OCI-LY1 (cell line): ENCODE data around the gene CAMK2A.

Experiments
- H2AFZ ChIP-seq: fragments of 200-600 bp; sonication (generic), shearing (Covaris generic); 2 replicates; pipeline ENCODE4 v1.6.0; 2014; ENCODE audit warnings: antibody characterized with exemption, mild to moderate bottlenecking, low read length
- H3F3A ChIP-seq: fragments of 200-600 bp; sonication (generic), shearing (Covaris generic); 2 replicates; pipeline ENCODE4 v1.6.0; 2014; ENCODE audit warnings: mild to moderate bottlenecking, antibody characterized with exemption, low read length, moderate library complexity; ENCODE audit not compliant: insufficient read depth
- H3K27ac ChIP-seq: fragments of 200-600 bp; sonication (generic); 2 replicates; pipeline ENCODE4 v1.5.1; 2014; ENCODE audit warnings: low read length, mixed run types, mild to moderate bottlenecking, low read depth; ENCODE audit not compliant: poor library complexity, severe bottlenecking
- H3K27me3 ChIP-seq: fragments of 200-600 bp; sonication (generic); 2 replicates; pipeline ENCODE4 v1.6.0; 2014; ENCODE audit warnings: antibody characterized with exemption, mild to moderate bottlenecking, low read length, moderate library complexity; ENCODE audit not compliant: insufficient read depth
- H3K36me3 ChIP-seq: fragments of 200-600 bp; sonication (generic); 2 replicates; pipeline ENCODE4 v1.6.1; 2014; ENCODE audit warnings: mild to moderate bottlenecking, antibody characterized with exemption, low read length, moderate library complexity, mixed read lengths; ENCODE audit not compliant: insufficient read depth
- H3K4me1 ChIP-seq: fragments of 200-600 bp; sonication (generic); 2 replicates; pipeline ENCODE4 v1.5.1; 2014; ENCODE audit warnings: mild to moderate bottlenecking, low read length, moderate library complexity; ENCODE audit not compliant: insufficient read depth, severe bottlenecking
- H3K4me2 ChIP-seq: fragments of 200-600 bp; sonication (generic), shearing (Covaris generic); 2 replicates; pipeline ENCODE4 v1.6.1; 2014; ENCODE audit warnings: low read length
- H3K4me3 ChIP-seq: fragments of 200-600 bp; sonication (generic); 2 replicates; pipeline ENCODE4 v1.5.1; 2014; ENCODE audit warnings: low read length, low read depth, mild to moderate bottlenecking, mixed read lengths; ENCODE audit not compliant: poor library complexity, severe bottlenecking
- H3K79me2 ChIP-seq: fragments of 200-600 bp; shearing (Covaris generic); 2 replicates; pipeline ENCODE4 v1.6.1; 2016; ENCODE audit warnings: mixed run types, low read length, mixed read lengths; ENCODE audit not compliant: insufficient read depth
- H3K9ac ChIP-seq: fragments of 200-600 bp; sonication (generic), shearing (Covaris generic); 2 replicates; pipeline ENCODE4 v1.6.1; 2014; ENCODE audit warnings: mild to moderate bottlenecking, low read length, mixed read lengths
- H3K9me2 ChIP-seq: fragments of 200-600 bp; sonication (generic), shearing (Covaris generic); 2 replicates; pipeline ENCODE4 v1.6.1; 2014; ENCODE audit warnings: low read depth, mild to moderate bottlenecking, low read length, mixed read lengths
- H3K9me3 ChIP-seq: fragments of 200-600 bp; shearing (Covaris generic); 2 replicates; pipeline ENCODE4 v1.6.1; 2014; ENCODE audit warnings: low read length, mixed read lengths
- H4K20me1 ChIP-seq: fragments of 200-600 bp; sonication (generic), shearing (Covaris generic); 2 replicates; pipeline ENCODE4 v1.6.0; 2016; ENCODE audit warnings: mild to moderate bottlenecking, low read length; ENCODE audit not compliant: insufficient read depth
- CTCF ChIP-seq: fragments of 200-600 bp; sonication (generic), shearing (Covaris generic); IDR thresholded peaks from 2 replicates; pipeline ENCODE4 v1.5.1; 2017; ENCODE audit warnings: mild to moderate bottlenecking, antibody characterized with exemption, low read length, moderate library complexity, mixed read lengths
- EZH2 ChIP-seq: fragments of 200-600 bp; sonication (generic), shearing (Covaris generic); IDR thresholded peaks from 2 replicates; pipeline ENCODE4 v1.8.0; 2017; ENCODE audit warnings: borderline replicate concordance, mixed run types, mild to moderate bottlenecking, antibody characterized with exemption, low read length, moderate library complexity, mixed read lengths

The CAMK2A gene

GRCh38 chr5:150325426-150325825 lies 35.9 kb upstream of the CAMK2A start:
- H3K27ac ChIP-seq, result no peak overlapping the region
- no peaks in the 10 kb centered on the region for H3K9me2 ChIP-seq
- H3K9ac ChIP-seq, result no peak overlapping the region
- no peak overlapping the region for H2AFZ ChIP-seq
- no peak for TF ChIP-seq EZH2
- no peak for TF ChIP-seq CTCF
- H4K20me1 ChIP-seq, result no peaks in the 10 kb centered on the region
- no peaks in the 10 kb centered on the region for H3K4me1 ChIP-seq
- no peaks in the 10 kb centered on the region; the same call in 1 of the 2 replicates for H3K27me3 ChIP-seq
- H3F3A ChIP-seq, result no peaks in the 10 kb centered on the region
- no peaks in the 10 kb centered on the region for H3K36me3 ChIP-seq
- no peaks in the 10 kb centered on the region for H3K9me3 ChIP-seq
- no peak overlapping the region for H3K4me2 ChIP-seq
- no peaks in the 10 kb centered on the region for H3K79me2 ChIP-seq
- H3K4me3 ChIP-seq, result no peak overlapping the region

GRCh38 chr5:150323819-150324218 lies 34.2 kb upstream of the CAMK2A start:
- Histone ChIP-seq H3K36me3 (no peaks in the 10 kb centered on the region), H3K27me3 (peaks cover 5% of the 10 kb centered on the region; the same call in 1 of the 2 replicates), H3K4me1 (no peaks in the 10 kb centered on the region), H3K4me3 (no peak overlapping the region), H3K27ac (no peak overlapping the region), H2AFZ (no peak overlapping the region), H4K20me1 (no peaks in the 10 kb centered on the region), H3K9me2 (no peaks in the 10 kb centered on the region), H3F3A (no peaks in the 10 kb centered on the region), H3K9me3 (no peaks in the 10 kb centered on the region), H3K9ac (no peak overlapping the region), H3K79me2 (no peaks in the 10 kb centered on the region), H3K4me2 (no peak overlapping the region)
- TF ChIP-seq EZH2 (no peak), CTCF (no peak)

- H3K9ac ChIP-seq, result no peak overlapping the region
- H3K79me2 ChIP-seq, result no peaks in the 10 kb centered on the region
- no peaks in the 10 kb centered on the region for H3F3A ChIP-seq
- H3K4me1 ChIP-seq, result no peaks in the 10 kb centered on the region
- H3K27me3 ChIP-seq, result 0 out of 2 replicates have a peak, but pooled peaks cover 5% of the 10 kb centered on the region
- H3K4me3 ChIP-seq, result no peak overlapping the region
- TF ChIP-seq EZH2 (no peak), CTCF (no peak)
- H2AFZ ChIP-seq, result no peak overlapping the region
- no peaks in the 10 kb centered on the region for H3K9me3 ChIP-seq
- no peaks in the 10 kb centered on the region for H3K9me2 ChIP-seq
- H3K36me3 ChIP-seq, result no peaks in the 10 kb centered on the region
- H3K4me2 ChIP-seq, result no peak overlapping the region
- no peak overlapping the region for H3K27ac ChIP-seq
- H4K20me1 ChIP-seq, result no peaks in the 10 kb centered on the region
Measured at GRCh38 chr5:150323092-150323491, 33.5 kb upstream of the CAMK2A start.
